Loucy (cell line): ENCODE measurements around the gene PPARGC1A.

Experiments used
- H2AFZ ChIP-seq: fragments of 200-600 bp; sonication (generic); 2 replicates; pipeline ENCODE4 v1.6.0; 2016; ENCODE audit warnings: antibody characterized with exemption, mild to moderate bottlenecking, low read length, moderate library complexity
- H3F3A ChIP-seq: fragments of 200-600 bp; 2 replicates; pipeline ENCODE4 v1.6.0; 2016; ENCODE audit warnings: antibody characterized with exemption, low read depth, mild to moderate bottlenecking
- H3K27me3 ChIP-seq: fragments of 200-600 bp; sonication (generic); 2 replicates; pipeline ENCODE4 v1.6.1; 2014; ENCODE audit warnings: low read length, mild to moderate bottlenecking; ENCODE audit not compliant: insufficient read depth, poor library complexity, severe bottlenecking
- H3K36me3 ChIP-seq: fragments of 200-600 bp; sonication (generic); 2 replicates; pipeline ENCODE4 v1.6.1; 2016; ENCODE audit warnings: low read length; ENCODE audit not compliant: insufficient read depth
- H3K4me1 ChIP-seq: fragments of 200-600 bp; sonication (generic); 2 replicates; pipeline ENCODE4 v1.5.1; 2014; ENCODE audit warnings: low read length, mild to moderate bottlenecking; ENCODE audit not compliant: insufficient read depth, poor library complexity, severe bottlenecking
- H3K4me2 ChIP-seq: fragments of 200-600 bp; sonication (generic); 2 replicates; pipeline ENCODE4 v1.6.0; 2014; ENCODE audit warnings: antibody characterized with exemption, low read length, low read depth, mild to moderate bottlenecking; ENCODE audit not compliant: poor library complexity, severe bottlenecking
- H3K4me3 ChIP-seq: fragments of 200-600 bp; sonication (generic); 2 replicates; pipeline ENCODE4 v1.5.1; 2014; ENCODE audit warnings: low read length, mild to moderate bottlenecking, mixed read lengths; ENCODE audit not compliant: poor library complexity, severe bottlenecking
- H3K79me2 ChIP-seq: fragments of 200-600 bp; sonication (generic); 2 replicates; pipeline ENCODE4 v1.6.1; 2014; ENCODE audit warnings: low read length; ENCODE audit not compliant: insufficient read depth
- H3K9ac ChIP-seq: fragments of 200-600 bp; sonication (generic); 2 replicates; pipeline ENCODE4 v1.6.0; 2014; ENCODE audit warnings: mild to moderate bottlenecking, low read depth, low read length, moderate library complexity; ENCODE audit not compliant: poor library complexity, severe bottlenecking
- H3K9me2 ChIP-seq: fragments of 200-600 bp; sonication (generic); replicated peaks from 2 replicates; pipeline ENCODE4 v1.6.1; 2016; ENCODE audit warnings: low read depth, low read length, mixed read lengths
- H3K9me3 ChIP-seq: fragments of 200-600 bp; sonication (generic); 2 replicates; pipeline ENCODE4 v1.6.1; 2014; ENCODE audit warnings: mild to moderate bottlenecking, antibody characterized with exemption, low read length, low read depth; ENCODE audit not compliant: insufficient read depth
- H4K20me1 ChIP-seq: fragments of 200-600 bp; sonication (generic); 2 replicates; pipeline ENCODE4 v1.6.0; 2014; ENCODE audit warnings: antibody characterized with exemption, low read length, mild to moderate bottlenecking; ENCODE audit not compliant: insufficient read depth, poor library complexity, severe bottlenecking
- CTCF ChIP-seq: fragments of 200-600 bp; sonication (generic); conservative IDR thresholded peaks from 2 replicates; pipeline ENCODE4 v1.5.1; 2014; ENCODE audit warnings: mild to moderate bottlenecking, antibody characterized with exemption, low read length
- EZH2phosphoT487 ChIP-seq: fragments of 200-600 bp; IDR thresholded peaks from 2 replicates; pipeline ENCODE4 v1.6.1; 2018; ENCODE audit warnings: antibody characterized with exemption, mild to moderate bottlenecking, moderate library complexity, borderline replicate concordance

PPARGC1A gene

DNA sequence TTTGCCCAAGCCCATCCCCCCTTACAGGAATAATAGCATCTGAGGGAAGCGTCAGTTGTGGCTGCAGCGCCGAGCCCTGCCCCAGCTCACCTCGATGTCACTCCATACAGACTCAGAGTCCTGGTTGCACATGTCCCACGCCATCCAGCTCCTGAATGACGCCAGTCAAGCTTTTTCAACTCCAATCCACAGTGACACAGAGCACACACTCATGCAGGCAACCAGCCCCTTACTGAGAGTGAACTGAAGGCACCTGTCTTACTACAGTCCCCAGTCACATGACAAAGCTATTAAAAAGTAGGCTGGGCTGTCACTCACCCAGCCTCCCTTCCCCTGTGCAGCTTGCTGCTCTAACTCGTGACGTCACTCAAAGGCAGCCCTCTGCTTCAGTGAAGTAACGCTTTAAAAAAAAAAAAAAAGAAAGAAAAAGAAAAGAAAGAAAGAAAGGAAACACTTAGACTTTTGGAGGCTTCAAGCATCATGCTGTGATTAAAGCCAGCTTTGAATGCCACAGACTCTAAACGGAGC, at the start of gene PPARGC1A:
Gene PPARGC1A (minus strand): TSS at position 234 of the 528 bp plus-strand sequence. CDS start 90 bp downstream, at position 144.
- H3K4me1 ChIP-seq = no peaks in the 10 kb centered on the region
- no peak for TF ChIP-seq EZH2phosphoT487
- TF ChIP-seq CTCF = no peak
- no peaks in the 10 kb centered on the region for H3K27me3 ChIP-seq
- no peak within 1 kb of the TSS for H2AFZ ChIP-seq
- H4K20me1 ChIP-seq = no peaks in the 10 kb centered on the region
- no peaks in the 10 kb centered on the region for H3F3A ChIP-seq
- H3K9me2 ChIP-seq = no peaks in the 10 kb centered on the region
- H3K36me3 ChIP-seq = no peaks in the 10 kb centered on the region
- H3K4me2 ChIP-seq = no peak within 1 kb of the TSS
- H3K4me3 ChIP-seq = no peak within 1 kb of the TSS
- no peak within 1 kb of the TSS for H3K9ac ChIP-seq
- no peaks in the 10 kb centered on the region for H3K9me3 ChIP-seq
- H3K79me2 ChIP-seq = no peaks in the 10 kb centered on the region

- no peak overlapping the region for H3K9ac ChIP-seq
Measured at GRCh38 chr4:23938796-23939195, 48.9 kb upstream of the PPARGC1A start.

DNA sequence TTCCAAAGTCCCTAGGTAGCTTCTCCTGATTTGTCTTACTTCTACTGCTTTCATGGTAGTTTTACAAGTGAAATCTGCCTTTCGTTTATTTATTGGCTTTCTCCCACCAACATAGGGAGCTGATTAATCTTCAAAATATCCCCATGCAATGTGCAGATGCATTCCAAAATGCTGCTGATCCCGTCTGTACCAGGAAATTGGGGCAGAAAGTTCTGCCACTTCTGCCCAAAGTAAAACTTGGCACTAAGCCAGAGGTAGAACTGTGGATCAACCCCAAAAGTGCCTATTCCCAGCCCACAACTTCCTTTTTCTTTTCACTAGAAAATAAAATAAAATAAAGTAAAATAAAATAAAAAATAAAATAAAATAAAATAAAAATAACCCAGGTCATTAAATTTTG, 47.3 kb upstream of the PPARGC1A start:
- no peak for TF ChIP-seq EZH2phosphoT487
- no peak for TF ChIP-seq CTCF

More at GRCh38 chr4:23938796-23939195, 48.9 kb upstream of the PPARGC1A start:
- H3K79me2 ChIP-seq = no peaks in the 10 kb centered on the region
- H3K9me3 ChIP-seq = no peaks in the 10 kb centered on the region; the same call in 1 of the 2 replicates
- H3K4me1 ChIP-seq = no peaks in the 10 kb centered on the region
- no peak for TF ChIP-seq EZH2phosphoT487
- TF ChIP-seq CTCF = no peak
- H3F3A ChIP-seq = no peaks in the 10 kb centered on the region
- H2AFZ ChIP-seq = no peak overlapping the region
- H3K4me2 ChIP-seq = no peak overlapping the region
- no peaks in the 10 kb centered on the region for H3K9me2 ChIP-seq
- no peaks in the 10 kb centered on the region for H3K27me3 ChIP-seq
- H3K36me3 ChIP-seq = no peaks in the 10 kb centered on the region
- H3K4me3 ChIP-seq = no peak overlapping the region
- no peaks in the 10 kb centered on the region for H4K20me1 ChIP-seq

More for the DNA sequence above, 47.3 kb upstream of the PPARGC1A start:
- H2AFZ ChIP-seq = no peak overlapping the region
- no peaks in the 10 kb centered on the region for H3K79me2 ChIP-seq
- no peaks in the 10 kb centered on the region for H4K20me1 ChIP-seq
- no peaks in the 10 kb centered on the region for H3K4me1 ChIP-seq
- no peaks in the 10 kb centered on the region; the same call in 1 of the 2 replicates for H3K9me3 ChIP-seq
- H3F3A ChIP-seq = no peaks in the 10 kb centered on the region
- H3K9me2 ChIP-seq = no peaks in the 10 kb centered on the region
- H3K4me2 ChIP-seq = no peak overlapping the region
- H3K27me3 ChIP-seq = no peaks in the 10 kb centered on the region
- H3K4me3 ChIP-seq = no peak overlapping the region
- H3K9ac ChIP-seq = no peak overlapping the region
- H3K36me3 ChIP-seq = no peaks in the 10 kb centered on the region
